Esophagus squamous epithelium (tissue), 5 donors: ENCODE results near the gene MYH14. TPM values are rescaled to one million over a fixed set of nuclear protein-coding genes. Genes with fewer than 3 reads are reported as not detected.
"Not testable (repeated sequence)": the region's sequence is repeated elsewhere in the genome, so short reads cannot be mapped to it uniquely, and the experiment has no call there.

Experiments used
- DNase-seq: peaks from one replicate; lab custom pipeline; 2025; lab: John Stamatoyannopoulos, UW
- H3K27ac ChIP-seq, 4 donors: fragments of 200-600 bp; sonication (generic); one replicate each; pipeline ENCODE4 v1.5.1; 2016 to 2019; ENCODE audit warnings: mild to moderate bottlenecking in 1 of 4
- H3K27me3 ChIP-seq, 4 donors: fragments of 200-600 bp; sonication (generic); 1 replicate in 3 of 4; 2 replicates in 1 of 4; pipeline versions ENCODE4 v1.5.1 to v1.6.0; 2017 to 2021; ENCODE audit warnings: antibody characterized with exemption in 1 of 4
- H3K36me3 ChIP-seq, 3 donors: fragments of 200-600 bp; sonication (generic); one replicate each; pipeline ENCODE4 v1.5.1; 2016 to 2019
- H3K4me1 ChIP-seq, 3 donors: fragments of 200-600 bp; sonication (generic); one replicate each; pipeline ENCODE4 v1.5.1; 2017 to 2019
- H3K4me3 ChIP-seq, 4 donors: fragments of 200-600 bp; sonication (generic); 1 replicate in 3 of 4; 2 replicates in 1 of 4; pipeline ENCODE4 v1.5.1; 2016 to 2019; ENCODE audit warnings: mild to moderate bottlenecking in 2 of 4, moderate library complexity in 1 of 4
- H3K9me3 ChIP-seq, 3 donors: fragments of 200-600 bp; sonication (generic); one replicate each; pipeline ENCODE4 v1.5.1; 2016 to 2019
- POLR2A ChIP-seq, 4 donors: fragments of 450-650 bp; IDR thresholded peaks; one replicate each; pipeline ENCODE4 v1.6.1; 2017; ENCODE audit warnings: antibody characterized with exemption in 4 of 4, mild to moderate bottlenecking in 4 of 4, moderate library complexity in 3 of 4
- WGBS, 2 donors: methylation state at CpG; one replicate each; pipeline ENCODE4 v1.1.5; 2018; 5-methylcytosine and 5-hydroxymethylcytosine counted together
- intact Hi-C: fragments of 100-400 bp; cut with DNase I; formaldehyde crosslinking; loops from one replicate; pipeline ENCODE4 v1.15.0; 2022
- total RNA-seq, 4 donors: library from RNA; depleted of rRNA; stranded (reverse); fragments of >200 nt; gene quantifications; one replicate each; pipeline ENCODE4 v1.1.0, GENCODE V29; 2016
- TF ChIP-seq, protein P1 (sequence below), 6 experiments: fragments of 450-650 bp in 4 of 6; fragments of 200-600 bp in 2 of 6; sonication (generic) in 2 of 6; IDR thresholded peaks; one replicate each; pipeline ENCODE4 v1.5.1; 2016 to 2019; ENCODE audit warnings: antibody characterized with exemption in 6 of 6, mild to moderate bottlenecking in 4 of 6, moderate library complexity in 4 of 6
- donor health status: DM: yes; HTN: yes; CAD: no.

The MYH14 gene
- total RNA-seq, 4 donors from 2014 or later = 31.1 to 141 (median 39.0) TPM

DNA sequence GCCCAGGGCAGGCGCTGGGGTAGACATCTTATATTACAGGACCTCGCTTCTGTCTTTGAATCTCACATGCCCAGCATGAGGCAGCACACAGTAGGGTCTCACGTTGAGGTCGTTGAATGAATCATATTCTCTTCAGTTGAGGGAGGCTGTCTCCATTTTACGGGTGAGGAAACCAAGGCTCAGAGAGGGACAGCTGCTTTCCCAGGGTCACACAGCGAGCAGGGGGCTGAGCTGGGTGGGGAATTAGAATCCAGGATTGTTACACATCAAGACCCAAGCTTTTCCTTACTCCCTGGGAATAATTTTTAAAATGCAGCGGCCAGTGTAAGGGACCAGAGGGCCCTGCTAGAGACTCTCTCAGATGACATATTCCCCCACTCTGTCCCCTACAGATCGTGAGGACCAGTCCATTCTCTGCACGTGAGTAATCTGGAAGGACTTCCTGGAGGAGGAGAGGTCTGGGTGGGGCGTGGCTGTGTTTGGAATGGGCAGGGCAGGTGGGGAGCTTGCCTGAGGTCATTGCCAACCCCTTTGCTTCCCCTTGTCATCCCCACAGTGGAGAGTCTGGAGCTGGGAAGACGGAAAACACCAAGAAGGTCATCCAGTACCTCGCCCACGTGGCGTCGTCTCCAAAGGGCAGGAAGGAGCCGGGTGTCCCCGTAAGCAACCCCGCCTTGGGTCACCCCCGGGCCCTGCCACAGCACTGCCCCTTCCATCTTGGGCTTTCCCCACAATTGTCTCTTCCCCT is 19.4 kb downstream of the MYH14 start:
- Histone ChIP-seq H3K9me3 (peaks cover 0 to 16% (median 0%) of the 10 kb centered on the region in 3 donors), H3K4me1 (no peaks in the 10 kb centered on the region), H3K27me3 (peaks cover 0 to 10% (median 0%) of the 10 kb centered on the region in 4 donors), H3K4me3 (no peak overlapping the region), H3K36me3 (peaks cover 0 to 42% (median 0%) of the 10 kb centered on the region in 3 donors), H3K27ac (no peak overlapping the region)
- no peak for TF ChIP-seq POLR2A (IDR thresholded peaks at IDR 0.05)
- TF ChIP-seq, protein P1, sequence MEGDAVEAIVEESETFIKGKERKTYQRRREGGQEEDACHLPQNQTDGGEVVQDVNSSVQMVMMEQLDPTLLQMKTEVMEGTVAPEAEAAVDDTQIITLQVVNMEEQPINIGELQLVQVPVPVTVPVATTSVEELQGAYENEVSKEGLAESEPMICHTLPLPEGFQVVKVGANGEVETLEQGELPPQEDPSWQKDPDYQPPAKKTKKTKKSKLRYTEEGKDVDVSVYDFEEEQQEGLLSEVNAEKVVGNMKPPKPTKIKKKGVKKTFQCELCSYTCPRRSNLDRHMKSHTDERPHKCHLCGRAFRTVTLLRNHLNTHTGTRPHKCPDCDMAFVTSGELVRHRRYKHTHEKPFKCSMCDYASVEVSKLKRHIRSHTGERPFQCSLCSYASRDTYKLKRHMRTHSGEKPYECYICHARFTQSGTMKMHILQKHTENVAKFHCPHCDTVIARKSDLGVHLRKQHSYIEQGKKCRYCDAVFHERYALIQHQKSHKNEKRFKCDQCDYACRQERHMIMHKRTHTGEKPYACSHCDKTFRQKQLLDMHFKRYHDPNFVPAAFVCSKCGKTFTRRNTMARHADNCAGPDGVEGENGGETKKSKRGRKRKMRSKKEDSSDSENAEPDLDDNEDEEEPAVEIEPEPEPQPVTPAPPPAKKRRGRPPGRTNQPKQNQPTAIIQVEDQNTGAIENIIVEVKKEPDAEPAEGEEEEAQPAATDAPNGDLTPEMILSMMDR (IDR thresholded peaks at IDR 0.05) = no peak
- intact Hi-C loops = no loop called here
- DNase-seq = no peak
- 78 to 79% methylated on average over 8 to 14 of the region's 19 CpGs for WGBS, 2 donors

DNA sequence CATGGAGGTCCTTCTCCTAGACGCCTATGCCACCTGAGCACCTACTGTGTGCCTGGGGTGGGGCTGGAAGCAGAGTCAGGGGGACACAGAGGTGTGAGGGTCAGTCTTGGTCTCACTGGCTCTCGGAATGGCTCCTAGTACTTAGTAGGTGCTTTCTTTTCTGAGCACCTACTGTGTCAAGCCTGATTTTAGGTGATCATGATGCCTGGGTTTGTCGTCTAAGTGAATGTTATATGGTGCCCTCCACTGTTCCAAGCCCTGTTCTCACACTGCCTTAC is 20.0 kb downstream of the MYH14 start:
- H3K27ac ChIP-seq = no peak overlapping the region
- TF ChIP-seq POLR2A (IDR thresholded peaks at IDR 0.05) = no peak
- TF ChIP-seq, protein P1 (IDR thresholded peaks at IDR 0.05) = no peak
- DNase-seq = no peak
- H3K27me3 ChIP-seq = peaks cover 0 to 10% (median 0%) of the 10 kb centered on the region in 4 donors
- peaks cover 0 to 16% (median 0%) of the 10 kb centered on the region in 3 donors for H3K9me3 ChIP-seq
- intact Hi-C loops = no loop called here
- no peak overlapping the region for H3K4me3 ChIP-seq
- peaks cover 0 to 40% (median 0%) of the 10 kb centered on the region in 3 donors for H3K36me3 ChIP-seq
- WGBS, 2 donors = 79 to 100% methylated on average over 1 to 2 of the region's 3 CpGs
- no peaks in the 10 kb centered on the region for H3K4me1 ChIP-seq

DNA sequence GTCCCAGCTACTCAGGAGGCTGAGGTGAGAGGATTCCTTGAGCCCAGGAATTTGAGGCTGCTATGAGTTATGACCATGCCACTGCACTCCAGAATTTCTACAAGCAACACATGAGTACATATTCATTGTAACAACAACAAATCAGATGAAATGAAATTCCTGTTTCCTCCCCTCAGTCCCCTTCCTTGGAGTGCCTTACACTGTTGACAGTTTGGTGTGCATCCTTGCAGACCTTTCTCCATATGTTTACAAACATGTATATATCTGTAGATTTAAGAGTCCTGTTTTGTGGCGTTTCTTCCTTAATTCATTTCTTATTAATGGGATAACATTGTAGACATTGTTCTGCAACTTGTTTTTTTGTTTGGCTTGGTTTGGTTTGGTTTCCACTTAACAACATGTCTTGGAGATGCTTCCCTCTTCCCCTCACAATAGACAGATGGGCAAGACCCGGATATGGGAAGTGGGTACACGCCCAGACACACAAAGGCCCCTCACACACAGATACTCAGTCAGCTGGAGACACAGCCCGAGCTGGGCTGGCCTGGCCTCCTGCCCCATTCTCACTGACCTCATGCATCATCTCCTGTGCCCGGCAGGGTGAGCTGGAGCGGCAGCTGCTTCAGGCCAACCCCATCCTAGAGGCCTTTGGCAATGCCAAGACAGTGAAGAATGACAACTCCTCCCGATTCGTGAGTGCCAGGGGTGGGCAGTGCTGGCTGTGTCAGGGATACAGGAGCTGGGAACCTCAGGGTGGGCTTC is 21.7 kb downstream of the MYH14 start:
- peaks cover 0 to 40% (median 0%) of the 10 kb centered on the region in 3 donors for H3K36me3 ChIP-seq
- WGBS, 2 donors = 60 to 79% methylated on average over 7 to 8 of the region's 8 CpGs
- no peak overlapping the region for H3K4me3 ChIP-seq
- no peak for DNase-seq
- H3K27me3 ChIP-seq = peaks cover 0 to 16% (median 0%) of the 10 kb centered on the region in 4 donors
- no peak overlapping the region for H3K27ac ChIP-seq
- intact Hi-C loops = no loop called here
- TF ChIP-seq, protein P1 (IDR thresholded peaks at IDR 0.05) = no peak
- no peak for TF ChIP-seq POLR2A (IDR thresholded peaks at IDR 0.05)
- no peaks in the 10 kb centered on the region for H3K4me1 ChIP-seq
- peaks cover 0 to 16% (median 0%) of the 10 kb centered on the region in 3 donors for H3K9me3 ChIP-seq

DNA sequence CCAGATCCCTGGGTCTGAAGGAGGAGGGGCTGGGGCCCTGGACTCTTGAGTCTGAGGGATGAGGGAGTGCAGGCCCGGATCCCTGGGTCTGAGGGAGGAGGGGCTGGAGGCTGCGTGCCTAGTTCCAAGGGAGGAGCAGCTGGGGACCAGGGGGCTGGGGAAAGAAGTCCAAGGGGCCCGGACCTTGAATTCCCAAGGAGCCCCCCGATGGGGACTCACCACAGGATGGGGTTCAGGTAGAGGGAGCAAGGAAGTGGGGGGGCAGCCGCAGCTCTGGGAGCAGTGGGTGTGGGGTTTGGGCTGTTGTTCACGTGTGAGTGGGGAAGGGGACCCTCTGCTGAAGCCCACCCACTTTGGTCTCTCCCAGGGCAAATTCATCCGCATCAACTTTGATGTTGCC is 23.1 kb downstream of the MYH14 start:
- DNase-seq = no peak
- intact Hi-C loops = no loop called here
- WGBS, 2 donors = 69 to 74% methylated on average over 4 of the region's 7 CpGs

DNA sequence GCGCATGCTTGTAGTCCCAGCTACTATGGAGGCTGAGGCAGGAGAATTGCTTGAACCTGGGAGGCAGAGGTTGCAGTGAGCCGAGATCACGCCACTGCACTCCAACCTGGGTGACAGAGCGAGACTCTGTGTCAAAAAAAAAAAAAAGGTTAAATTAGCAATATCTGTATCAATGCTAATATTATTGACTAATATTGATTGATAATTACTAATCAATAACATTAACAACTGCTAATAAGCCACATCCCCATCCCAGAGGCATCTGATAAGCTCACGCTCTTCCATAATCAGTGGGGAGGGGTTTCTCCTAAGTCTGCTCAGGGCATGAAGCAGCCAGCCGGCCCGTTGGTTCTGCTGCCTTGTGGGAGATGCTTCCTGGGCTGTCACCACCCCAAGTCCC is 24.7 kb downstream of the MYH14 start:
- H3K27ac ChIP-seq, H3K4me3 ChIP-seq, DNase-seq, intact Hi-C loops, H3K4me1 ChIP-seq: not testable (repeated sequence)
- Histone ChIP-seq H3K27me3 (peaks cover 0 to 30% (median 0%) of the 10 kb centered on the region in 4 donors), H3K36me3 (peaks cover 0 to 48% (median 0%) of the 10 kb centered on the region in 3 donors), H3K9me3 (peaks cover 0 to 16% (median 0%) of the 10 kb centered on the region in 3 donors)
- WGBS, 2 donors = 54 to 55% methylated on average over 6 to 7 of the region's 7 CpGs

More for the DNA sequence above, 23.1 kb downstream of the MYH14 start:
- peaks cover 0 to 16% (median 0%) of the 10 kb centered on the region in 3 donors for H3K9me3 ChIP-seq
- H3K4me3 ChIP-seq = no peak overlapping the region
- TF ChIP-seq, protein P1 (IDR thresholded peaks at IDR 0.05) = no peak
- TF ChIP-seq POLR2A (IDR thresholded peaks at IDR 0.05) = no peak
- H3K27ac ChIP-seq = no peak overlapping the region
- H3K36me3 ChIP-seq = peaks cover 0 to 51% (median 0%) of the 10 kb centered on the region in 3 donors
- H3K27me3 ChIP-seq = peaks cover 0 to 28% (median 0%) of the 10 kb centered on the region in 4 donors
- no peaks in the 10 kb centered on the region for H3K4me1 ChIP-seq
